ENCODE data around the gene TLR6.
"Not testable (repeated sequence)": the region's sequence is repeated elsewhere in the genome, so short reads cannot be mapped to it uniquely, and the experiment has no call there.

The TLR6 gene

DNA sequence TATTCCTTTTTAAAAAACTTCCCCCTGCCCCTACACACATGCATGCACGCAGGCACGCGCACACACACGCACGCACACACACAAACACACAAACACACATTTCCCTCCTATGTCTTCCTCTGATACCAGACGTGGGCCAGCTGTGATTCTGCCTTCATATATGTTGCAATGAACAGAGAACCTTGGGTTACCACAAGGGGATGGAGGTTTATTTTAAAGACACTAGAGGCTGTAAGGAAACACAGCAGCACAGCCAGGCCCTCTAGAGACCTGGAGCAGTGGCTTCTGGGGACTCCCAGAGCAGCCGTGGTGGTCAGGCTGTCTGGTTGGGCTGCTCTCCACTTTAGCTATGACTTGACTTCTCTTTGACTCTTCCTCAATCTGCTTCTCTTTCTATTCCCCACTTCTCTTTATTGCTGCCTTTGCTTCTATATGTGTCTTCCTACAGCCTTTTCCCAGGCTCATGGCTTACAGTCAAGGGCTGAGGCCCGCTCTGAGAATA lies 70.7 kb downstream of the TLR6 start:
- no peak for DNase-seq

- DNase-seq, result no peak
Observed at GRCh38 chr4:38785041-38785790, 71.4 kb downstream of the TLR6 start.

DNA sequence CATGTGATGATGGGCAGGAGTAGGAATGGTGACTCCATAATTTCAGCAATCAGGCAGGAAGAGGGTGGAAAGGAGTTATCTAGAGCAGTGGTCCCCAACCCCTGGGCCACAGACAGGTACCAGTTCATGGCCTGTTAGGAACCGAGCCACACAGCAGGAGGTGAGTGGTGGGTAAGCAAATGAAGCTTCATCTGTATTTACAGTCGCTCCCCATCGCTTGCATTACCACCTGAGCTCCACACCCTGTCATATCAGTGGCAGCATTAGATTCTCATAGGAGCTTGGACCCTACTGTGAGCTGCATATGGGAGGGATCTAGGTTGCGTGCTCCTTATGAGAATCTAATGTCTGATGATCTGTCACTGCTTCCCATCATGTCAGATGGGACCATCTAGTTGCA lies 72.5 kb downstream of the TLR6 start:
- DNase-seq, result no peak

- DNase-seq, result no peak
Observed at GRCh38 chr4:38783109-38783460, 73.5 kb downstream of the TLR6 start.

DNA sequence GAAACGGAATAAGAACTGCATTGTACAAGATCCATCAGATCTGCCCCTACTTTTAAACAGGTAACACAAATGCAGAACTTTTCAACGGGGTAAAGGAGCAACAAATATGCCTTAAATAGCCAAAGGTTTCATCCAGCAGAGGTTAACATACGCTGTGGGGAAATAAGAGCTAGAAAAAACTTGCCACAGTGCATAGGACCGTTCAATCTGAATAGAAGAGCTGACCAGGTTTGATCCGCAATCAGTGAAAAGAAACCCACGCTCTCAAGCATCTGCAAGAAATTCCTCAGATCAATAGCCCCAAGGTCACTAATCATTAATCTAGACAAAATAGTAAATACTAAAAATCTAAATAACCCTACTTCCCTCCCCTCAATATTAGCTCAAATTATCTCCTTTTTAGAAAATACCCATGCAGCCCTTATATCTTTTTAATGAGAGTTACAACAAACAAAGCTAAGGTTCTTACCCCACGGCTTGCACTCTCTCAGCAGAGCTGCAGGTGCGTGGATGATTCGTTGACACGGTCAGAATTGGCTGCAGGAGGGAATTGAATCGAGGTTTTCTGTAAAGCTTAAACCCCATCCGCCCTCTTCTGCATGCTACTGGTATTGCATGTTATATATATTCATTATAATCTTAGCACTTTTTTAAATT lies 74.0 kb downstream of the TLR6 start, which contains the start of gene TLR10:
TLR10 (minus strand) TSS at position 539 of the 657 bp plus-strand sequence. CDS start 7,400 bp downstream, outside the sequence.
- DNase-seq, result peak; percentile 53

DNA sequence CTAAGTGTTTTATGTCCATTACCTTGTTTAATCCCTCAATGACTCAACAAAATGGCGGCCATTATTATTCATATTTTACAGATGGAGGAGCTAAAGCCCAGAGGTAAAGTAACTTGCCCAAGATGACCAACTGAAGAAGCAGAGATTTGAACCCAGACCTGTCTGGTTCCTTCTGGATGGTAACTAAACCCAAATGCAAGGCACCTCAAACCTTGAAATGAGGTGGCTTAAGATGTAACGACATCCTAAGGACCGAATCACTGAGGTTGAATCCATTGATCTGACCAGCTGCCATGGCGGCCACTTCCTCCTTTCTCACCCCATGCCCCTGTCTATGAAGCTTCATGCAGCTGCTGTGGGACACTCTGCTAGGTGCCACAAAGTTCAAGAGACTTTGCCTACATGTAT lies 74.8 kb downstream of the TLR6 start:
- DNase-seq, result no peak

GRCh38 chr4:38780833-38781484 lies 75.7 kb downstream of the TLR6 start:
- no peak for DNase-seq

- no peak for DNase-seq
Observed at GRCh38 chr4:38779790-38780189, 76.8 kb downstream of the TLR6 start.

DNA sequence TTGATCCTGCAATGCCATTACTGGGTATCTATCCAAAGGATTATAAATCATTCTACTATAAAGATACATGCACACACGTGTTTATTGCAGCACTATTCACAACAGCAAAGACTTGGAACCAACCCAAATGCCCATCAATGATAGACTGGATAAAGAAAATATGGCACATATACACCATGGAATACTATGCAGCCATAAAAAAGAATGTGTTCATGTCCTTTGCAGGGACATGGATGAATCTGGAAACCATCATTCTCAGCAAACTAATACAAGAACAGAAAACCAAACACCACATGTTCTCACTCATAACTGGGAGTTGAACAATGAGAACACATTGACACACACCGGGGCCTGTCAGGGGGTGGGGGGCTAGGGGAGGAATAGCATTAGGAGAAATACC lies 78.7 kb downstream of the TLR6 start:
- DNase-seq, result not testable (repeated sequence)

GRCh38 chr4:38775326-38775725 lies 81.3 kb downstream of the TLR6 start:
- DNase-seq, result no peak

GRCh38 chr4:38774181-38774955 lies 82.2 kb downstream of the TLR6 start:
- no peak for DNase-seq

All from stimulated activated CD4-positive, alpha-beta T cell treated with anti-CD3 and anti-CD28 coated beads, Interleukin-4, amount 100 ng/mL, for 24 hours (primary cell).